Left cardiac atrium (tissue), 4 donors: ENCODE measurements around the gene SPAG16. TPM values are rescaled to one million over a fixed set of nuclear protein-coding genes. Genes with fewer than 3 reads are reported as not detected.
A peak's percentile ranks its signal among the peaks of the same experiment; 100 is the strongest.
"Not testable (repeated sequence)": the region's sequence is repeated elsewhere in the genome, so short reads cannot be mapped to it uniquely, and the experiment has no call there.

Source experiments
- ATAC-seq, 2 donors: fragments of 200-7000 bp; cut with Tn5 transposase; one replicate each; pipeline ENCODE4 v1.9.1; 2020; ENCODE audit warnings: mild to moderate bottlenecking in 2 of 2, moderate library complexity in 2 of 2
- DNase-seq: peaks from one replicate; pipeline ENCODE4 v3.0.0-alpha.2; 2020
- intact Hi-C, 2 donors: fragments of 100-400 bp; cut with DNase I; formaldehyde crosslinking; loops; one replicate each; pipeline versions ENCODE4 v1.14.1 to v1.15.1; 2022 to 2023
- total RNA-seq, 2 donors: library from RNA; stranded (reverse); fragmentation: NEBNext Ultra II Directional; extraction: Animal tissue kit (Norgen Biotek cat#: 25700); gene quantifications; one replicate each; pipeline ENCODE4 v1.2.1, GENCODE V29; 2021
- donor health status: DM: no; HTN: yes; CAD: no.
- donor health status: DM: no; HTN: yes; CAD: no; lungs with severe emphysema.
- donor health status: DM: yes; HTN: yes; CAD: no.
- donor health status: Dilated cardiomyopathy.

SPAG16 gene
- total RNA-seq, 2 donors from 2014 or later = 16.8 to 18.6 TPM

- ATAC-seq = no peak
- intact Hi-C loops = no loop called here
- no peak for DNase-seq
These were observed 578.3 kb downstream of the SPAG16 start for GRCh38 chr2:213862407-213863076.

DNA sequence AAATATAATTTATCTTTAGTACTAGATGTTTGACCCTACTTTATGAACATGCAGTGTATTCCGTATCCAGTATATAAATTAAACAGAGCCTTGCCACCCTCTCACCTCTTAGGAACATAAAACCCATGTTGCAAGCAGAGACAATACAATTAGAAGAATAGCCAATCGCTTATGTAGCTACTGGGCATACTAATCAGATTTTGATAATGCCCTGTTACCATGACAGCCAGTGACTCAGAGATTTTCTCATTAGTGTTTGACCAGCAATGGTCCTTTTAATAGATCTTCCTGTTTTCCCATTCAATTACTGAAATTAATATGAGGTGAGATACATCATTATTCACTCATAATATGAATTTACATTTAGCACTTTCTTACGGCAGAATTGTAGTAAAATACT is 579.3 kb downstream of the SPAG16 start:
- no peak for DNase-seq
- intact Hi-C loops = no loop called here
- ATAC-seq = no peak

GRCh38 chr2:213868526-213868925 is 584.3 kb downstream of the SPAG16 start:
- no peak for ATAC-seq
- DNase-seq = no peak
- intact Hi-C loops = no loop called here

DNA sequence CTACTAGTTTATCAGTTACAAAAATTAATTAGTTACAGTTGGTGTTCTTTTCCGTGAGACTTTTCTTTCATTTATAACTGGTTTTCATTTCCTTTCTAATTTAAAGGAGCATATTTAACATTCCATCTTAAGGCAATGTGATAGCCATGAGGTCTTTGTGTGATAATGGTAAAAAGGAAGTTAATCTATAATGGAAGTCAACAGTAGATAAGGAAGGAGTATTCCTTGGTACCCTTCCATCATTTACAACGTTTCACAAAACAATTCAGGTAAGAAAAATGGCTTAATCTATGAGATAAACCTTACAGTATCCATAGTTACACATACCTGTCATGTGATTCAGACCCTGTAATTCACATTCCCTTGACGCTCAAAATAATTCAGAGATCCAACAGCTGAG is 601.2 kb downstream of the SPAG16 start:
- DNase-seq (no peak), ATAC-seq (no peak)
- intact Hi-C loops = no loop called here

- intact Hi-C loops = no loop called here
- ATAC-seq (no peak), DNase-seq (no peak)
These were observed 630.2 kb downstream of the SPAG16 start for GRCh38 chr2:213914510-213914909.

DNA sequence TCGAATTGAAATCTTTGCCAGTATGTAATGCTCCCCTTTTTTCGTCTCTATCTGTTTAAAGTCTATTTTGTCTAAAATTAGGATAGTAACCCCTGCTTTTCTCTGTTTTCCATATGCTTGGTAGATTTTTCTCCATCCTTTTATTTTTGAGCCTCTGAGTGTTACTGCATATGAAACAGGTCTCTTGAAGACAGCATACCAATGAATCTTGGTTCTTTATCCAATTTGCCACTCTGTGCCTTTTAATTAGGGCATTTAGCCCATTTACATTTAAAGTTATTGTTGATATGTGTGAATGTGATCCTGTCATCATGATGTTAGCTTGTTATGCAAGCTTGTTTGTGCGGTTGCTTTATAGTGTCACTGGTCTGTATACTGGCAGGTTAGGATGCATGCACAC is 635.8 kb downstream of the SPAG16 start:
- DNase-seq = no peak
- no peak for ATAC-seq
- intact Hi-C loops = no loop called here

GRCh38 chr2:213923543-213923942 is 639.3 kb downstream of the SPAG16 start:
- intact Hi-C loops = no loop called here
- no peak for ATAC-seq
- no peak for DNase-seq

DNA sequence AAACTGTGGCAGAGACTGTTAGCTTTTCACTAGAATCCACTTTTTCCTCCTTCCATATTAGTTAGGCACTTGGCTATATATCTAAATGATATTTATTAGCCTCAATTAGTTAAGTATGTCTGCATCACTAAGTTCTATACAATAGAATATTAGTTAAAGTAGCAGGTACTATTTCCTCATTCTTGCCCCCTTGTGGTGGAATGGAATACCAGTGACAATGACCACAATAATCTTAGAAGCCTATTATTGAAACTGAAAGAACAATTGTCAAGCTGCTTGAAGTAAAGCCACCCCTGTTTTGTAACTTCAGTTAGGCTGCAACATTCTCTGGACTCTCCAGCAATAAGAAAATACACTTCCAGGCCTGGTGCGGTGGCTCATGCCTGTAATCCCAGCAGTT is 650.3 kb downstream of the SPAG16 start:
- intact Hi-C loops = no loop called here
- no peak for ATAC-seq

DNA sequence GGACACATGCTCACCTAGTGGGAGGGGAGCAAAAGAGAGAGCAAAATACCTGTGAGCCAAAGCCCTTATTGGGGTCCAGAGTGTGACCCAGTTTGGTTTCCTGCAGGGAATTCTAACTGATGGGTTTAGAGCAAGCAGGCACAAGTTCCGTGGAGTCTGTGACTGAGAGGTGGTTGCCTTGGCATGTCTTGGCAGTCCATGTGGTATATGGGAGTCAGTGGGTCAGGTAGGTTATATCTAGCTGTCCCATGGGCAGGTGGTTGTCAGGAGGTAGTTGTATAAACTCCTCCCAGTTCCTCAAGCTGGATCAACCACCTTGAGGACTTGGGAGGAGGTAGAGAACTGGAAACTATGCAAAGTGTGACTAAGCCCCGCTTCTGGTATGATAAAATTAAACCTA is 673.8 kb downstream of the SPAG16 start:
- intact Hi-C loops = no loop called here
- ATAC-seq = no peak
- DNase-seq = no peak

More for the DNA sequence above, 650.3 kb downstream of the SPAG16 start:
- DNase-seq = no peak

- DNase-seq (no peak), ATAC-seq (no peak)
- intact Hi-C loops = no loop called here
These were observed 675.3 kb downstream of the SPAG16 start for GRCh38 chr2:213959589-213959988.

DNA sequence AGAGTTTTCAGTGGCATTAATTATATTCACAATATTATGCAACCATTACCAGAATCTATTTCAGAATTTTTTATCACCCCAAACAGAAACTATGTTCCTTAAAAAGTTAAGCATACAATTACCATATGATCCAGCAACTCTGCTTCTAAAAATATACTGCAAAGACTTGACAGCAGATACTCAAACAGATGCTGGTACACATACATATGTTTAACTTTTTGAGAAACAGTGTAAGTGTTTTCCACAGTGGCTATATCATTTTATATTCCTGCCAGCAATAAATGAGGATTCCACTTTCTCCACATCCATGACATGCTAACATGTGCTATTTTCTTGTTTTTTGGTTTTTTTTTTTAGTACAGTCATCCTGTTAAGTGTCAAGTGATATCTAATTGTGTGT is 687.3 kb downstream of the SPAG16 start:
- ATAC-seq = no peak

DNA sequence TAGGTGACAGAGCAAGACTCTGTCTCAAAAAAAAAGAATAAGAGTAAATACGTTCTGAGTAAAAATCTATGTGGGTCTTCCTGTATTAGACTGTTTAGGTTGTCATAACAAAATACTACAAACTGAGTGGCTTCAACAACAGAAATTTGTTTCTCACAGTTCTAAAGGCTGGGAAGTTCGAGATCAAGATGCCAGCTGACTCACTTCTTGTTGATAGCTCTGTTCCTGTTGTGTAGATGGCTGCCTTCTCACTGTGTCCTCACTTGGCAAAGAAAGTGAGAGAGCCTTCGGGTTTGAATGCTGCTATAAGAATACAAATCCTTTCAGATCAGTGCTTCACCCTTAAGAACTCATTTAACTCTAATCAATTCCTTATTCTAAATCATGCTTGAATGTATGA is 696.6 kb downstream of the SPAG16 start:
- ATAC-seq = no peak
- DNase-seq = no peak
- intact Hi-C loops = no loop called here

More for the DNA sequence above, 687.3 kb downstream of the SPAG16 start:
- DNase-seq = no peak
- intact Hi-C loops = no loop called here

GRCh38 chr2:213989207-213989606 is 704.9 kb downstream of the SPAG16 start:
- intact Hi-C loops = no loop called here

DNA sequence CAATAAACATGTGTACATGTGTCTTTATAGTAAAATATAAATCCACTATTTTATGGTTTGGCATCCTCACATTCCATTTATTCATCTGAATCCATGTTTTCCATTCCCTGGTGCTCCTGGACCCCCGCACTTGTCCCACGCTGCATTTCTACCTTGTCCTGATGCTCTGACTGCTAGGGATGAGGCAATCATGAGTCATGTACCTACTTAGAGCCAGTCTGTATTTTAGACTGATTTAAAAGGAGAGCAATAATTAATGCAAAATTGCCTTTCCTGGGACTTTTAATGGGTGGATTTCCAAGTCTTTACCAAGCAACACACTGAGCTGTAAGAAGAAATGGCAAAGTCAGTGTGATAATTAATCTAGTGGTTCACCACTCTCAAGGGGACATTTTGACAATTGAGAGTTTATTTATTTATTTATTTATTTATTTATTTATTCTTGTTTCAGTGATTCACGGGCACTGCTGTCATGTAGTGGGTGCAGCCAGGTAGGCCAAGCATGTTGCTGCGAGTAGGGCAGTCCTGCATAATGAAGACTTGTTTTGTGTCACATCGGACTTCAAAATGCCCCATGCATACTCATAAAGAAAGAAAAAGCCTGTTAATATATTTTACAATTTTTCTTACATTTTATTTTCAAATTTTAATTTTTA is 707.3 kb downstream of the SPAG16 start:
- ATAC-seq (no peak), DNase-seq (no peak)
- intact Hi-C loops = no loop called here

More at GRCh38 chr2:213989207-213989606, 704.9 kb downstream of the SPAG16 start:
- ATAC-seq (no peak), DNase-seq (no peak)

GRCh38 chr2:213995400-213996105 is 711.3 kb downstream of the SPAG16 start:
- intact Hi-C loops = no loop called here
- DNase-seq (no peak), ATAC-seq (peak in 1 of 2 donors; percentile 74)

DNA sequence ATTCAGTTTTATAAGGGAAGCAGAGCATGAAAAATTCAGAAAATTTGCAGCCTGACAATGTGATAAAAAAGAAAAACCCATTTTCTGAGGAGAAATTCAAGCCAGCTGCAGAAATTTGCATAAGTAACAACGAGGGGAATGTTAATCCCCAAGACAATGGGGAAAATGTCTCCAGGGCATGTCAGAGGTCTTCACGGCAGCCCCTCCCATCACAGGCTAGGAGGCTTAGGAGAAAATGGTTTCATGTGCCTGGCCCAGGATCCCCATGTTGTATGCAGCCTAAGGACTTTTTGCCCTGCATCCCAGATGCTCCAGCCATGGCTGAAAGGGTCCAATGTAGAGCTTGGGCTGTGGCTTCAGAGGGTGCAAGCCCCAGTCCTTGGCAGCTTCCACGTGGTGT is 714.7 kb downstream of the SPAG16 start:
- ATAC-seq, intact Hi-C loops, DNase-seq: not testable (repeated sequence)

DNA sequence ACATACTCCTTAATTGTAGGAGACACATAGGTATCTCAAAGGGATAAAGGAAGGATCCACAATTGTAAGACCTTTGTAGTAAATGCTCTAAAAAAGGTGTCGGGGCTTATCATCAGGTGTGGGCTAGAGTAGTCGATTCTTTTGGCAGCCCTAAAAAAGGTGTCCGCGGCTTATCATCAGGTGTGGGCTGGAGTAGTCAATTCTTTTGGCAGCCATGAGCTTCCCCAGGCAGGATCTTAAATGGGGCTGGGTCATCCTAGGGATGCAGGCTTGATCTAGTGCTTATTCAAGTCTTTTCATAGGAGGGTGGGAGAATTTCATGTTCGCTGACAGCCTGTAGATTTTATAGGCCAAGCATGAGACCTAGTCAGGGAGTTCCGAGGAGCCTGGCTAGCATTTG is 720.2 kb downstream of the SPAG16 start:
- ATAC-seq = no peak
- no peak for DNase-seq
- intact Hi-C loops = no loop called here

GRCh38 chr2:214005337-214005736 is 721.1 kb downstream of the SPAG16 start:
- intact Hi-C loops = no loop called here
- ATAC-seq (no peak), DNase-seq (no peak)

GRCh38 chr2:214006601-214007000 is 722.3 kb downstream of the SPAG16 start:
- ATAC-seq (no peak), DNase-seq (no peak)
- intact Hi-C loops = no loop called here

DNA sequence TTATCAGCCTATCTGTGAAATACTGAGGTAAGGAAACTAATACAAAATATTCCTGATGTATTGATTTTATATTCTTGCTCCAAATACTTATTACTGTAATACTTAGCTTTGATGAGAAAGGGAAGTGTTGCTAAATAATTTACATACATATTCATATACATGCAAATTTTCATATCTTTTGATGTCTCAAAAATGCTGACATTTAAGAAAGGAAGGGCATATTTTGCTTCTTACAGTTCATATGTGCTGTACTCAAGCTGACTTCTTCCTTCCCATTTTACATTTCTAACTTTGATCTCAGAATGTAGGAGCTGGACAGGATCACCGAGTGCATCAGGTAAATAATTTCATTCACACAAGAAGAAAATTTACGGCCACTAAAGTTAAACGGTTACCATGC is 727.4 kb downstream of the SPAG16 start:
- intact Hi-C loops = no loop called here
- ATAC-seq = no peak

More for the DNA sequence above, 727.4 kb downstream of the SPAG16 start:
- DNase-seq = no peak
